ENCODE measurements around the gene HLCS.

DNA sequence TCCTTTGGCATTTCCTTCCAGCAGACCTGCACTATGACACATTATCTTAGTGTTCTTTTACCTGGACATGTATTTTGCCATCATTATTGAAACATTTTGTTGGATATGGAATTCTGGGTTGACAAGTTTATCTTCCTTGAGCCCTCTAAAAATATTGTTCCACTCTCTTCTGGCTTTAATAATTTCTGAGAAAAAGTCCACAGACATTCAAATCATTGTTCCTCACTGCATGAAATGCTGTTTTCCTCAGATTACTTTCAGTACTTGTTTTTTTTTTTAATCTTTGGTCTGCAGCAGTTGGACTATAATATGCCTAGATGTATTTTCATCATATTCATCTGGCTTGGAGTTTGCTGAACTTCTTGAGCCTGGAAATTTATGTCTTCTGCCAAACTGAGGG is 88.7 kb downstream of the HLCS start:
- TF ChIP-seq, protein P1, sequence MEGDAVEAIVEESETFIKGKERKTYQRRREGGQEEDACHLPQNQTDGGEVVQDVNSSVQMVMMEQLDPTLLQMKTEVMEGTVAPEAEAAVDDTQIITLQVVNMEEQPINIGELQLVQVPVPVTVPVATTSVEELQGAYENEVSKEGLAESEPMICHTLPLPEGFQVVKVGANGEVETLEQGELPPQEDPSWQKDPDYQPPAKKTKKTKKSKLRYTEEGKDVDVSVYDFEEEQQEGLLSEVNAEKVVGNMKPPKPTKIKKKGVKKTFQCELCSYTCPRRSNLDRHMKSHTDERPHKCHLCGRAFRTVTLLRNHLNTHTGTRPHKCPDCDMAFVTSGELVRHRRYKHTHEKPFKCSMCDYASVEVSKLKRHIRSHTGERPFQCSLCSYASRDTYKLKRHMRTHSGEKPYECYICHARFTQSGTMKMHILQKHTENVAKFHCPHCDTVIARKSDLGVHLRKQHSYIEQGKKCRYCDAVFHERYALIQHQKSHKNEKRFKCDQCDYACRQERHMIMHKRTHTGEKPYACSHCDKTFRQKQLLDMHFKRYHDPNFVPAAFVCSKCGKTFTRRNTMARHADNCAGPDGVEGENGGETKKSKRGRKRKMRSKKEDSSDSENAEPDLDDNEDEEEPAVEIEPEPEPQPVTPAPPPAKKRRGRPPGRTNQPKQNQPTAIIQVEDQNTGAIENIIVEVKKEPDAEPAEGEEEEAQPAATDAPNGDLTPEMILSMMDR (IDR thresholded peaks at IDR 0.05; ENCODE audit: control extremely low read depth in 1 of 3, insufficient read depth in 1 of 3, low read depth in 1 of 3, low read length in 3 of 3): no peak
- TF ChIP-seq CEBPB (IDR thresholded peaks at IDR 0.05; ENCODE audit: low read depth, low read length) (no peak), EZH2 (IDR thresholded peaks at IDR 0.05; ENCODE audit: low read depth, low read length, severe bottlenecking) (no peak), JUN (IDR thresholded peaks at IDR 0.05; ENCODE audit: low read depth, low read length) (no peak), BACH1 (IDR thresholded peaks at IDR 0.05; ENCODE audit: low read length) (no peak), TEAD4 (IDR thresholded peaks at IDR 0.05; ENCODE audit: low read depth, low read length) (no peak), RFX5 (IDR thresholded peaks at IDR 0.05; ENCODE audit: borderline replicate concordance, low read depth, low read length) (no peak), POLR2A (IDR thresholded peaks at IDR 0.05; ENCODE audit: control extremely low read depth in 1 of 2, low read depth in 2 of 2, low read length in 2 of 2) (no peak), GABPA (IDR thresholded peaks at IDR 0.05; ENCODE audit: borderline replicate concordance, insufficient read depth, low read length) (no peak), BCL11A (IDR thresholded peaks at IDR 0.05; ENCODE audit: low read depth in 2 of 2, low read length in 2 of 2) (no peak), RAD21 (IDR thresholded peaks at IDR 0.05 in 1 of 2, conservative IDR thresholded peaks at IDR 0.05 in 1 of 2; ENCODE audit: low read depth in 2 of 2, low read length in 2 of 2) (no peak)

Data from H1 (cell line).